T-helper 17 cell (primary cell): Measurements from ENCODE around the gene VWC2L. TPM values are rescaled to one million over a fixed set of nuclear protein-coding genes. Genes with fewer than 3 reads are reported as not detected.

Experiments
- ATAC-seq: fragments of 150-1000 bp; cut with Tn5 transposase; 2 replicates; pipeline ENCODE4 v1.10.0; 2021; ENCODE audit warnings: mild to moderate bottlenecking, moderate library complexity
- DNase-seq, 3 donors: peaks; one replicate each; pipeline versions ENCODE4 v3.0.0 to v3.0.0-alpha.2; 2020 to 2021
- H3K9me3 ChIP-seq: one replicate; pipeline ENCODE4 v1.7.0; 2013; ENCODE audit warnings: low read length, mild to moderate bottlenecking; ENCODE audit not compliant: control insufficient read depth, poor library complexity, severe bottlenecking
- H3K27ac Mint-ChIP-seq: one replicate; pipeline ENCODE4 v1.8.0; 2022; ENCODE audit warnings: mild to moderate bottlenecking, moderate library complexity, mixed read lengths
- H3K27me3 Mint-ChIP-seq: one replicate; pipeline ENCODE4 v1.8.0; 2022; ENCODE audit warnings: mixed read lengths
- H3K36me3 Mint-ChIP-seq: one replicate; pipeline ENCODE4 v1.8.0; 2022; ENCODE audit warnings: low read depth, mixed read lengths
- H3K4me1 Mint-ChIP-seq: one replicate; pipeline ENCODE4 v1.8.0; 2022; ENCODE audit warnings: mild to moderate bottlenecking, mixed read lengths
- H3K4me3 Mint-ChIP-seq: one replicate; pipeline ENCODE4 v1.8.0; 2022; ENCODE audit warnings: mild to moderate bottlenecking, moderate library complexity, mixed read lengths
- total RNA-seq, 4 donors: library from RNA in 2 of 4; stranded (reverse) in 2 of 4; gene quantifications; one replicate each; pipeline ENCODE4 v1.2.3 and lab custom pipeline; 2022 to 2026

The VWC2L gene
- total RNA-seq, 2 donors from 2014 or later = not detected

- ATAC-seq = no peak
- H3K4me1 Mint-ChIP-seq = peaks cover 2% of the 10 kb centered on the region
- no peaks in the 10 kb centered on the region for H3K27me3 Mint-ChIP-seq
- no peak overlapping the region for H3K27ac Mint-ChIP-seq
- no peaks in the 10 kb centered on the region for H3K9me3 ChIP-seq
- no peaks in the 10 kb centered on the region for H3K36me3 Mint-ChIP-seq
- no peak overlapping the region for H3K4me3 Mint-ChIP-seq
- DNase-seq = no peak
These were observed 118.7 kb downstream of the VWC2L start for GRCh38 chr2:214529514-214529913.

GRCh38 chr2:214533541-214533940, 122.7 kb downstream of the VWC2L start:
- Mint-ChIP-seq H3K27ac (no peak overlapping the region), H3K36me3 (no peaks in the 10 kb centered on the region), H3K27me3 (no peaks in the 10 kb centered on the region), H3K4me3 (no peak overlapping the region), H3K4me1 (peaks cover 2% of the 10 kb centered on the region)
- H3K9me3 ChIP-seq = no peaks in the 10 kb centered on the region
- no peak for ATAC-seq
- DNase-seq = no peak

GRCh38 chr2:214536625-214537024, 125.8 kb downstream of the VWC2L start:
- H3K27ac Mint-ChIP-seq = no peak overlapping the region
- no peak for DNase-seq
- ATAC-seq = no peak
- H3K4me1 Mint-ChIP-seq = peaks cover 2% of the 10 kb centered on the region
- H3K4me3 Mint-ChIP-seq = no peak overlapping the region
- no peaks in the 10 kb centered on the region for H3K9me3 ChIP-seq
- H3K36me3 Mint-ChIP-seq = no peaks in the 10 kb centered on the region
- H3K27me3 Mint-ChIP-seq = peaks cover 6% of the 10 kb centered on the region

GRCh38 chr2:214537929-214538328, 127.1 kb downstream of the VWC2L start:
- Mint-ChIP-seq H3K27ac (no peak overlapping the region), H3K4me1 (peaks cover 2% of the 10 kb centered on the region), H3K36me3 (no peaks in the 10 kb centered on the region), H3K27me3 (peaks cover 6% of the 10 kb centered on the region), H3K4me3 (no peak overlapping the region)
- ATAC-seq (no peak), DNase-seq (no peak)
- no peaks in the 10 kb centered on the region for H3K9me3 ChIP-seq

GRCh38 chr2:214542295-214542694, 131.4 kb downstream of the VWC2L start:
- ATAC-seq (no peak), DNase-seq (no peak)
- no peak overlapping the region for H3K27ac Mint-ChIP-seq
- no peaks in the 10 kb centered on the region for H3K4me1 Mint-ChIP-seq
- no peak overlapping the region for H3K4me3 Mint-ChIP-seq
- no peaks in the 10 kb centered on the region for H3K9me3 ChIP-seq
- peaks cover 15% of the 10 kb centered on the region for H3K27me3 Mint-ChIP-seq
- H3K36me3 Mint-ChIP-seq = no peaks in the 10 kb centered on the region

GRCh38 chr2:214542866-214543265, 132.0 kb downstream of the VWC2L start:
- Mint-ChIP-seq H3K4me1 (no peaks in the 10 kb centered on the region), H3K27me3 (peaks cover 15% of the 10 kb centered on the region), H3K4me3 (no peak overlapping the region), H3K36me3 (no peaks in the 10 kb centered on the region), H3K27ac (no peak overlapping the region)
- ATAC-seq = no peak
- H3K9me3 ChIP-seq = no peaks in the 10 kb centered on the region
- no peak for DNase-seq

- Mint-ChIP-seq H3K4me3 (no peak overlapping the region), H3K36me3 (no peaks in the 10 kb centered on the region), H3K4me1 (no peaks in the 10 kb centered on the region), H3K27me3 (peaks cover 15% of the 10 kb centered on the region), H3K27ac (no peak overlapping the region)
- ATAC-seq (no peak), DNase-seq (no peak)
- H3K9me3 ChIP-seq = no peaks in the 10 kb centered on the region
These were observed 132.6 kb downstream of the VWC2L start for GRCh38 chr2:214543386-214543955.

GRCh38 chr2:214545898-214546542, 135.2 kb downstream of the VWC2L start:
- no peak for ATAC-seq
- no peak overlapping the region for H3K4me3 Mint-ChIP-seq

GRCh38 chr2:214547931-214548330, 137.1 kb downstream of the VWC2L start:
- Mint-ChIP-seq H3K36me3 (no peaks in the 10 kb centered on the region), H3K27ac (no peak overlapping the region), H3K4me3 (no peak overlapping the region), H3K4me1 (no peaks in the 10 kb centered on the region), H3K27me3 (peaks cover 9% of the 10 kb centered on the region)
- ATAC-seq = no peak
- DNase-seq = no peak
- H3K9me3 ChIP-seq = no peaks in the 10 kb centered on the region

More at GRCh38 chr2:214545898-214546542, 135.2 kb downstream of the VWC2L start:
- H3K9me3 ChIP-seq = no peaks in the 10 kb centered on the region
- Mint-ChIP-seq H3K27ac (no peak overlapping the region), H3K4me1 (no peaks in the 10 kb centered on the region), H3K36me3 (no peaks in the 10 kb centered on the region), H3K27me3 (peaks cover 9% of the 10 kb centered on the region)
- no peak for DNase-seq

- Mint-ChIP-seq H3K4me1 (no peaks in the 10 kb centered on the region), H3K4me3 (no peak overlapping the region), H3K36me3 (no peaks in the 10 kb centered on the region), H3K27me3 (no peaks in the 10 kb centered on the region), H3K27ac (no peak overlapping the region)
- ATAC-seq (no peak), DNase-seq (no peak)
- H3K9me3 ChIP-seq = no peaks in the 10 kb centered on the region
These were observed 139.1 kb downstream of the VWC2L start for GRCh38 chr2:214549946-214550345.

- no peaks in the 10 kb centered on the region for H3K9me3 ChIP-seq
- no peaks in the 10 kb centered on the region for H3K4me1 Mint-ChIP-seq
- H3K36me3 Mint-ChIP-seq = no peaks in the 10 kb centered on the region
- H3K27ac Mint-ChIP-seq = no peak overlapping the region
- no peak for ATAC-seq
- H3K4me3 Mint-ChIP-seq = no peak overlapping the region
- H3K27me3 Mint-ChIP-seq = no peaks in the 10 kb centered on the region
- no peak for DNase-seq
These were observed 139.9 kb downstream of the VWC2L start for GRCh38 chr2:214550786-214551185.

- Mint-ChIP-seq H3K4me1 (no peaks in the 10 kb centered on the region), H3K27me3 (no peaks in the 10 kb centered on the region), H3K36me3 (no peaks in the 10 kb centered on the region), H3K27ac (no peak overlapping the region), H3K4me3 (no peak overlapping the region)
- no peak for ATAC-seq
- no peaks in the 10 kb centered on the region for H3K9me3 ChIP-seq
- DNase-seq = no peak
These were observed 147.0 kb downstream of the VWC2L start for GRCh38 chr2:214557884-214558283.

GRCh38 chr2:214558341-214558740, 147.5 kb downstream of the VWC2L start:
- H3K4me3 Mint-ChIP-seq = no peak overlapping the region
- H3K36me3 Mint-ChIP-seq = no peaks in the 10 kb centered on the region
- H3K27me3 Mint-ChIP-seq = no peaks in the 10 kb centered on the region
- no peak overlapping the region for H3K27ac Mint-ChIP-seq
- DNase-seq (no peak), ATAC-seq (no peak)
- no peaks in the 10 kb centered on the region for H3K9me3 ChIP-seq
- H3K4me1 Mint-ChIP-seq = no peaks in the 10 kb centered on the region

- DNase-seq (no peak), ATAC-seq (no peak)
- H3K36me3 Mint-ChIP-seq = no peaks in the 10 kb centered on the region
- H3K9me3 ChIP-seq = no peaks in the 10 kb centered on the region
- H3K4me1 Mint-ChIP-seq = no peaks in the 10 kb centered on the region
- no peak overlapping the region for H3K4me3 Mint-ChIP-seq
- H3K27ac Mint-ChIP-seq = no peak overlapping the region
- no peaks in the 10 kb centered on the region for H3K27me3 Mint-ChIP-seq
These were observed 149.3 kb downstream of the VWC2L start for GRCh38 chr2:214560176-214560575.
